A549 (cell line): ENCODE results near the gene SNX2. TPM values are rescaled to one million over a fixed set of nuclear protein-coding genes. Genes with fewer than 3 reads are reported as not detected.
A peak's percentile ranks its signal among the peaks of the same experiment; 100 is the strongest.

ENCODE experiments used
- ATAC-seq, 2 experiments: fragments of 200-7000 bp in 1 of 2; fragments of >200 bp in 1 of 2; cut with Nextera tagmentation in 1 of 2; cut with Tn5 transposase in 1 of 2; 3 replicates each; pipeline versions ENCODE4 v1.8.0 to v1.9.1; 2018 to 2020; ENCODE audit warnings: mild to moderate bottlenecking in 1 of 2, moderate library complexity in 1 of 2
- CTCF ChIA-PET: fragments of 300-600 bp; sonication (Branson Sonifier 250); formaldehyde crosslinking; extraction: SDS; loops from one replicate; lab custom pipeline; 2021; ENCODE audit warnings: antibody characterized with exemption, inconsistent platforms; lab: Yijun Ruan, JAX
- POLR2A ChIA-PET: fragments of 350-600 bp; formaldehyde crosslinking; extraction: SDS; loops from one replicate; lab custom pipeline; 2021; ENCODE audit warnings: antibody characterized with exemption, inconsistent platforms; lab: Yijun Ruan, JAX
- DNase-seq, 2 experiments: peaks; one replicate each; pipeline versions ENCODE4 v3.0.0 to v3.0.0-alpha.2; 2011 to 2016; ENCODE audit warnings: low read depth in 1 of 2, low spot score in 1 of 2
- FAIRE-seq: peaks from 2 replicates; lab custom pipeline; 2011; peaks lifted over from hg19 to GRCh38; lab: Jason Lieb, UNC
- H3K27ac ChIP-seq, 2 experiments: fragments of >200 bp; sonication (Bioruptor Twin); formaldehyde crosslinking; 3 replicates each; pipeline ENCODE4 v1.5.1; 2016 to 2017
- H3K4me1 ChIP-seq: fragments of >200 bp; sonication (Bioruptor Twin); formaldehyde crosslinking; 3 replicates; pipeline ENCODE4 v1.6.1; 2016
- H3K4me2 ChIP-seq: fragments of >200 bp; sonication (Bioruptor Twin); formaldehyde crosslinking; 3 replicates; pipeline ENCODE4 v1.6.1; 2016
- H3K4me3 ChIP-seq: fragments of >200 bp; sonication (Bioruptor Twin); formaldehyde crosslinking; 3 replicates; pipeline ENCODE4 v1.5.1; 2016
- H3K9me3 ChIP-seq: fragments of >200 bp; sonication (Bioruptor Twin); formaldehyde crosslinking; 3 replicates; pipeline ENCODE4 v1.6.1; 2016
- BCL3 ChIP-seq: fragments of >200 bp; sonication (Bioruptor Twin); formaldehyde crosslinking; IDR thresholded peaks from 3 replicates; pipeline ENCODE4 v1.6.1; 2016
- BHLHE40 ChIP-seq: IDR thresholded peaks from 2 replicates; pipeline ENCODE4 v1.6.1; 2012; ENCODE audit warnings: low read depth, low read length, inconsistent platforms
- FOSB ChIP-seq: fragments of 250-450 bp; sonication (Bioruptor Pico); IDR thresholded peaks from 2 replicates; pipeline ENCODE4 v1.5.0; 2020; ENCODE audit warnings: mild to moderate bottlenecking, moderate library complexity
- HEYL ChIP-seq: fragments of 250-450 bp; sonication (Bioruptor Pico); IDR thresholded peaks from 2 replicates; pipeline ENCODE4 v1.8.0; 2021; ENCODE audit warnings: mild to moderate bottlenecking, moderate library complexity
- HOXB5 ChIP-seq: fragments of 250-450 bp; sonication (Bioruptor Pico); IDR thresholded peaks from 2 replicates; pipeline ENCODE4 v1.5.0; 2020; ENCODE audit warnings: mild to moderate bottlenecking, moderate library complexity
- JUN ChIP-seq, 2 experiments: fragments of >200 bp; sonication (Bioruptor Twin); formaldehyde crosslinking; IDR thresholded peaks; 2 replicates in 1 of 2; 3 replicates in 1 of 2; pipeline ENCODE4 v1.6.1; 2016 to 2017
- JUNB ChIP-seq: fragments of >200 bp; sonication (Bioruptor Twin); formaldehyde crosslinking; IDR thresholded peaks from 2 replicates; pipeline ENCODE4 v1.6.1; 2016
- MAZ ChIP-seq: fragments of 150-350 bp; IDR thresholded peaks from 2 replicates; pipeline ENCODE4 v1.6.1; 2014; ENCODE audit warnings: antibody characterized with exemption, low read depth, low read length, borderline replicate concordance
- NFE2L2 ChIP-seq: fragments of 150-350 bp; conservative IDR thresholded peaks from 2 replicates; pipeline ENCODE4 v1.6.1; 2014; ENCODE audit warnings: low read length
- POLR2A ChIP-seq: IDR thresholded peaks from 2 replicates; pipeline ENCODE4 v1.6.1; 2012; ENCODE audit warnings: mild to moderate bottlenecking, low read length
- RARB ChIP-seq: fragments of 250-450 bp; sonication (Bioruptor Pico); IDR thresholded peaks from 2 replicates; pipeline ENCODE4 v1.8.0; 2021; ENCODE audit warnings: mild to moderate bottlenecking, moderate library complexity
- RFX5 ChIP-seq: fragments of 450-650 bp; IDR thresholded peaks from 2 replicates; pipeline ENCODE4 v1.7.1; 2014; ENCODE audit warnings: antibody characterized with exemption, mild to moderate bottlenecking, moderate library complexity
- RNF2 ChIP-seq: fragments of 200-600 bp; sonication (generic); IDR thresholded peaks from 2 replicates; pipeline ENCODE4 v1.6.1; 2016; ENCODE audit warnings: low read depth, mild to moderate bottlenecking, antibody characterized with exemption, moderate library complexity, borderline replicate concordance
- SREBF2 ChIP-seq: fragments of 450-650 bp; IDR thresholded peaks from 2 replicates; pipeline ENCODE4 v1.6.1; 2014; ENCODE audit warnings: mild to moderate bottlenecking, moderate library complexity
- TFCP2L1 ChIP-seq: fragments of 250-450 bp; sonication (Bioruptor Pico); IDR thresholded peaks from 2 replicates; pipeline ENCODE4 v1.5.0; 2021; ENCODE audit warnings: mild to moderate bottlenecking
- ZFP36 ChIP-seq: fragments of 450-650 bp; IDR thresholded peaks from 2 replicates; pipeline ENCODE4 v1.6.1; 2014; ENCODE audit warnings: borderline replicate concordance; ENCODE audit not compliant: partially characterized antibody
- ZSCAN20 ChIP-seq: fragments of 250-450 bp; sonication (Bioruptor Pico); IDR thresholded peaks from 2 replicates; pipeline ENCODE4 v1.8.0; 2022; ENCODE audit warnings: mild to moderate bottlenecking, moderate library complexity
- WGBS: methylation state at CpG from one replicate; pipeline ENCODE4 v1.1.6; 2017; ENCODE audit errors: missing lambda C conversion rate; 5-methylcytosine and 5-hydroxymethylcytosine counted together
- polyA plus RNA-seq, 4 experiments: library from polyadenylated mRNA; depleted of rRNA in 3 of 4; stranded (reverse); fragments of >200 nt; fragmentation: RNase III in 1 of 4; extraction: RNeasy Plus Mini Kit Qiagen cat#74134 plus additional on column Dnase treatment in 1 of 4; gene quantifications; 2 replicates in 3 of 4; 3 replicates in 1 of 4; pipeline ENCODE4 v1.2.3, GENCODE V29; 2011 to 2017
- TF ChIP-seq, protein P1 (sequence below): fragments of 200-600 bp; sonication (generic); IDR thresholded peaks from 2 replicates; pipeline ENCODE4 v1.6.1; 2016; ENCODE audit warnings: antibody characterized with exemption, mild to moderate bottlenecking, moderate library complexity
- TF ChIP-seq, protein P2 (sequence below): fragments of 250-450 bp; sonication (Bioruptor Pico); IDR thresholded peaks from 2 replicates; pipeline ENCODE4 v1.5.0; 2020; ENCODE audit warnings: low read depth, mild to moderate bottlenecking, moderate library complexity
- TF ChIP-seq, protein P3 (sequence below): fragments of 150-350 bp; IDR thresholded peaks from 2 replicates; pipeline ENCODE4 v1.6.1; 2014; ENCODE audit warnings: low read depth, mild to moderate bottlenecking, low read length
- TF ChIP-seq, protein P4 (sequence below): fragments of 250-450 bp; sonication (Bioruptor Pico); IDR thresholded peaks from 2 replicates; pipeline ENCODE4 v1.5.0; 2021; ENCODE audit warnings: mild to moderate bottlenecking, moderate library complexity, borderline replicate concordance
- TF ChIP-seq, protein P5 (sequence below): IDR thresholded peaks from 2 replicates; pipeline ENCODE4 v1.6.1; 2012

The SNX2 gene
- polyA plus RNA-seq, 2 of the 4 experiments (the other 2 are of a cell fraction): 52.9 to 60.6 TPM

- no peak for ATAC-seq
- 0% methylated on average over 1 of the region's 1 CpG for WGBS
- no peak for DNase-seq
- CTCF ChIA-PET: interaction anchor here (0.6 kb wide), 1 partner anchor 402 kb away, joined by 3 read pairs; no protein-coding TSS in a partner anchor
- Histone ChIP-seq H3K27ac (no peak overlapping the region), H3K4me1 (peaks cover 11% of the 10 kb centered on the region; the same call in 2 of the 3 replicates), H3K4me3 (no peak overlapping the region), H3K9me3 (peaks cover 4% of the 10 kb centered on the region; the same call in 1 of the 3 replicates), H3K4me2 (no peak overlapping the region)
- no peak for TF ChIP-seq RNF2
- peak; percentile 61 for TF ChIP-seq ZFP36
- no peak for TF ChIP-seq RARB
- FAIRE-seq: no peak
- POLR2A ChIA-PET: no interaction called here
Observed at GRCh38 chr5:122781465-122781864, 6.6 kb downstream of the SNX2 start.

GRCh38 chr5:122785294-122785693 lies 10.4 kb downstream of the SNX2 start:
- TF ChIP-seq SREBF2 (no peak), MAZ (no peak), BCL3 (no peak), JUNB (no peak), JUN (IDR thresholded peaks at IDR 0.05) (no peak), ZSCAN20 (CRISPR knock-in tag) (no peak), HEYL (no peak), RFX5 (no peak), TFCP2L1 (no peak), FOSB (CRISPR knock-in tag) (no peak), NFE2L2 (no peak), POLR2A (no peak), BHLHE40 (no peak), HOXB5 (no peak), ZFP36 (no peak)
- TF ChIP-seq, protein P1, sequence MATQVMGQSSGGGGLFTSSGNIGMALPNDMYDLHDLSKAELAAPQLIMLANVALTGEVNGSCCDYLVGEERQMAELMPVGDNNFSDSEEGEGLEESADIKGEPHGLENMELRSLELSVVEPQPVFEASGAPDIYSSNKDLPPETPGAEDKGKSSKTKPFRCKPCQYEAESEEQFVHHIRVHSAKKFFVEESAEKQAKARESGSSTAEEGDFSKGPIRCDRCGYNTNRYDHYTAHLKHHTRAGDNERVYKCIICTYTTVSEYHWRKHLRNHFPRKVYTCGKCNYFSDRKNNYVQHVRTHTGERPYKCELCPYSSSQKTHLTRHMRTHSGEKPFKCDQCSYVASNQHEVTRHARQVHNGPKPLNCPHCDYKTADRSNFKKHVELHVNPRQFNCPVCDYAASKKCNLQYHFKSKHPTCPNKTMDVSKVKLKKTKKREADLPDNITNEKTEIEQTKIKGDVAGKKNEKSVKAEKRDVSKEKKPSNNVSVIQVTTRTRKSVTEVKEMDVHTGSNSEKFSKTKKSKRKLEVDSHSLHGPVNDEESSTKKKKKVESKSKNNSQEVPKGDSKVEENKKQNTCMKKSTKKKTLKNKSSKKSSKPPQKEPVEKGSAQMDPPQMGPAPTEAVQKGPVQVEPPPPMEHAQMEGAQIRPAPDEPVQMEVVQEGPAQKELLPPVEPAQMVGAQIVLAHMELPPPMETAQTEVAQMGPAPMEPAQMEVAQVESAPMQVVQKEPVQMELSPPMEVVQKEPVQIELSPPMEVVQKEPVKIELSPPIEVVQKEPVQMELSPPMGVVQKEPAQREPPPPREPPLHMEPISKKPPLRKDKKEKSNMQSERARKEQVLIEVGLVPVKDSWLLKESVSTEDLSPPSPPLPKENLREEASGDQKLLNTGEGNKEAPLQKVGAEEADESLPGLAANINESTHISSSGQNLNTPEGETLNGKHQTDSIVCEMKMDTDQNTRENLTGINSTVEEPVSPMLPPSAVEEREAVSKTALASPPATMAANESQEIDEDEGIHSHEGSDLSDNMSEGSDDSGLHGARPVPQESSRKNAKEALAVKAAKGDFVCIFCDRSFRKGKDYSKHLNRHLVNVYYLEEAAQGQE: no peak
- TF ChIP-seq, protein P2, sequence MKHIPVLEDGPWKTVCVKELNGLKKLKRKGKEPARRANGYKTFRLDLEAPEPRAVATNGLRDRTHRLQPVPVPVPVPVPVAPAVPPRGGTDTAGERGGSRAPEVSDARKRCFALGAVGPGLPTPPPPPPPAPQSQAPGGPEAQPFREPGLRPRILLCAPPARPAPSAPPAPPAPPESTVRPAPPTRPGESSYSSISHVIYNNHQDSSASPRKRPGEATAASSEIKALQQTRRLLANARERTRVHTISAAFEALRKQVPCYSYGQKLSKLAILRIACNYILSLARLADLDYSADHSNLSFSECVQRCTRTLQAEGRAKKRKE (CRISPR knock-in tag): no peak
- TF ChIP-seq, protein P3, sequence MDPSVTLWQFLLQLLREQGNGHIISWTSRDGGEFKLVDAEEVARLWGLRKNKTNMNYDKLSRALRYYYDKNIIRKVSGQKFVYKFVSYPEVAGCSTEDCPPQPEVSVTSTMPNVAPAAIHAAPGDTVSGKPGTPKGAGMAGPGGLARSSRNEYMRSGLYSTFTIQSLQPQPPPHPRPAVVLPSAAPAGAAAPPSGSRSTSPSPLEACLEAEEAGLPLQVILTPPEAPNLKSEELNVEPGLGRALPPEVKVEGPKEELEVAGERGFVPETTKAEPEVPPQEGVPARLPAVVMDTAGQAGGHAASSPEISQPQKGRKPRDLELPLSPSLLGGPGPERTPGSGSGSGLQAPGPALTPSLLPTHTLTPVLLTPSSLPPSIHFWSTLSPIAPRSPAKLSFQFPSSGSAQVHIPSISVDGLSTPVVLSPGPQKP: no peak
- TF ChIP-seq, protein P4, sequence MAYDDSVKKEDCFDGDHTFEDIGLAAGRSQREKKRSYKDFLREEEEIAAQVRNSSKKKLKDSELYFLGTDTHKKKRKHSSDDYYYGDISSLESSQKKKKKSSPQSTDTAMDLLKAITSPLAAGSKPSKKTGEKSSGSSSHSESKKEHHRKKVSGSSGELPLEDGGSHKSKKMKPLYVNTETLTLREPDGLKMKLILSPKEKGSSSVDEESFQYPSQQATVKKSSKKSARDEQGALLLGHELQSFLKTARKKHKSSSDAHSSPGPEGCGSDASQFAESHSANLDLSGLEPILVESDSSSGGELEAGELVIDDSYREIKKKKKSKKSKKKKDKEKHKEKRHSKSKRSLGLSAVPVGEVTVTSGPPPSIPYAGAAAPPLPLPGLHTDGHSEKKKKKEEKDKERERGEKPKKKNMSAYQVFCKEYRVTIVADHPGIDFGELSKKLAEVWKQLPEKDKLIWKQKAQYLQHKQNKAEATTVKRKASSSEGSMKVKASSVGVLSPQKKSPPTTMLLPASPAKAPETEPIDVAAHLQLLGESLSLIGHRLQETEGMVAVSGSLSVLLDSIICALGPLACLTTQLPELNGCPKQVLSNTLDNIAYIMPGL: no peak
- TF ChIP-seq, protein P5, sequence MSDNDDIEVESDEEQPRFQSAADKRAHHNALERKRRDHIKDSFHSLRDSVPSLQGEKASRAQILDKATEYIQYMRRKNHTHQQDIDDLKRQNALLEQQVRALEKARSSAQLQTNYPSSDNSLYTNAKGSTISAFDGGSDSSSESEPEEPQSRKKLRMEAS: no peak
- TF ChIP-seq, all 56 proteins: peak for 0
- H3K27ac ChIP-seq: no peak overlapping the region
- no peak overlapping the region for H3K4me3 ChIP-seq
- no peaks in the 10 kb centered on the region for H3K4me1 ChIP-seq
- DNase-seq (no peak), FAIRE-seq (no peak), ATAC-seq (no peak)
- 69% methylated on average over 1 of the region's 1 CpG for WGBS
- ChIA-PET POLR2A (no interaction called here), CTCF (no interaction called here)
- peaks cover 4% of the 10 kb centered on the region; the same call in 1 of the 3 replicates for H3K9me3 ChIP-seq
- H3K4me2 ChIP-seq: no peak overlapping the region
